ENCODE data around the gene ARHGDIG.
"Not testable (repeated sequence)": the region's sequence is repeated elsewhere in the genome, so short reads cannot be mapped to it uniquely, and the experiment has no call there.

The ARHGDIG gene

DNA sequence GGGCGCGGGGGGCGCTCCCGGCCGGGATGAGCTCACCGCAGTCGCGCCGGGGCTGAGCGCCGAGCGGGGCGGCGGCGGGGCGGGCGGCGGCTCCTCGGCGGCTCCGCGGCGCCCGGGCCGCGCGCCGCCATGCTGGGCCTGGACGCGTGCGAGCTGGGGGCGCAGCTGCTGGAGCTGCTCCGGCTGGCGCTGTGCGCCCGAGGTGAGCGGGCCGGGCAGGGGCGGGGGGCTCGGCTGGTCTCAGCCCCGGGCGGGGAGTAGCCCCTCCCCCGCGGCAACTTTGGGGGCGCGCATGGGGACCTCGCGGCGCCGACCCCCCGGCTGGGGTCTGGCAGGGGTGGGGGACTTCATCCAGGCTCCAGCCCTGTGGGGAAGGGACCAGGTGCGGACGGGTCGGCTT, at the start of gene ARHGDIG:
Gene ARHGDIG, plus strand, starts transcription at position 40 of the 400 bp plus-strand sequence. Its CDS starts 90 bp downstream, at position 130.
- DNase-seq: no peak

DNA sequence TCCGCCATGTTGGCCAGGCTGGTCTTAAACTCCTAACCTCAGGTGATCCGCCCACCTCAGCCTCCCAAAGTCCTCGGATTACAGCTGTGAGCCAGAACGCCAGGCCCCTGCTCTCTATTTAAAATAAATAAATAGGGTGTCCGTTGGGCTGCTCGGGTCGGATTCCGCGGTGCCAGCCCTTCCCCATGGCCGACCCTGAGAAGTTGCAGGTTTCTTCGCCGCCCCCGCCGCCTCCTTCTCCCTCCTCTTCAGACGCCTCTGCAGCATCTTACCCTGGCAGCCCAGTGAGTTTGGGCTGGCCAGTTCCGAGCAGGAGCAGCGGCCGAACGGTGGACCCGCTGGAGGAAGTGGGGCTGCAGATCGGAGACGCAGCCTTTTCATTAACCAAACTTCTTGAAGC, 49.4 kb upstream of the ARHGDIG start:
- DNase-seq: no peak

DNA sequence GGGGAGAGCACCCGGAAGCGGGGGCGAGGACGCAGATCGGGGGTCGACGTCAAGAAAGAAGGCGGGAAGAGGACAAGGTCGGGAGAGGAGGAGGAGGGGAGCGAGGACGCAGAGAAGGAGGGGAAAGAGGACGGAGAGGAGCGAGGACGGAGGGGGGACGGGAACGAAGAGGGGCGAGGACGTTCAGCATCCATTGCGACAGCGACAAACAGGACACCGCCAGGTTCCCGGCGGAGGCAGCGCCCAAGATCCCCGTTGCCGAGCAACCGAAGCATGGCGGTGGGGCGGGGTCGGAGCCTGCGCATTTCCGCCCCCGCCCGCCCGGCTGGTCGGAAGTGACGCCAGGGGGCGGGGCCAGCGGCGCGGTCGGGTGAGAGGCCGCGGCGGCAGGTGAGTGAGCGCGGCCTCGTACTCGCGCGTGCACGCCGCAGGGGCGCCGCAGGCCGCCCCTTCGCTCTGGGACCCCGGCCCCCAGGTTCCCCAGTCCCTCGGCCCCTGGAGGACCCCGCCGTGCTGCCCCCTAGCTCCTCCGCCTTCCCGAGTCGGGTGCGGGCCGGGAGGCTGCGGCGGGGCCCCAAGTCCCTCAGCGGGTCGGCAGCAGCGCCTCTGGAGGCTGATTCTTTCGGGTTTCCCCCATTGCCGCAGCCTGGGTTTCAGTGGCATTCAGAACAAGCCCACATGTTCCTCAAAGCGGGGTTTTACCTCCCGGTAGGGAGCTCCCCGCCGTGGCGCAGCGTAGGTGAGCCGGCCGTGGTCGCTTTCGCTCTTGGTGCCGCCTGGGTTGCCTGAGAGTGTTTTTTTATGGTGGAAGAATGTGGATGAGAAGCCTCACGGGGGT, 45.7 kb upstream of the ARHGDIG start, which contains the start of gene FAM234A:
Gene FAM234A, plus strand, starts transcription at position 354 of the 838 bp plus-strand sequence. CDS start 19,593 bp downstream, outside the sequence.
- peak; percentile 63 for DNase-seq

DNA sequence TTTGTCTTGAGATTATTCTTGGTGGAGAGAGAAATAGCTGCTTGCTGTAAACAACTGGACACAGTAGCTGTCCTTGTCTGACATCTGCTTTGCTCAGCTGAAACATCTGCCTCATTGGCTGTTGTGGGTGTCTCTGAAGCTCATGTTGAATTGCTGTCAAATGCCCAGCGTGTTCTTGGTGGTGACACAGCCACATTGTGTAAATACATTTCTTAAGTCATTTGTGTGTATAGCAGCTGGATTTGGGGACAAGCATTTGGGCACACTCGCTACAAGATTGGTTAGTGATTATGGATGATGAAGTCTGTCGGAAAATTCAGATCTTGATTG, 40.5 kb upstream of the ARHGDIG start:
- no peak for DNase-seq

DNA sequence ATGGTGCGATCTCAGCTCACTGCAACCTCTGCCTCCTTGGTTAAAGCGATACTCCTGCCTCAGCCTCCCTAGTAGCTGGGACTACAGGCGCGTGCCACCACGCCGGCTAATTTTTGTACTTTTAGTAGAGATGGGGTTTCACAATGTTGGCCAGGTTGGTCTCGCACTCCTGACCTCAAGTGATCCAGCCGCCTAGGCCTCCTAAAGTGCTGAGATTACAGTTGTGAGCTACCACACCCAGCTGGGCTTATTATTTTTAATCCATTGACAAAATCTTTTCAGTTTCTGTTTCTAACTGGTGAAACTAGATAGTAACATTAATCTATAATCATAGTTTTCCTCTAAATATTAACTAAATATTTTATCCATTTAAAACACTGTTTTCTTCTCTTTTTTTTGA, 39.8 kb upstream of the ARHGDIG start:
- DNase-seq: no peak

DNA sequence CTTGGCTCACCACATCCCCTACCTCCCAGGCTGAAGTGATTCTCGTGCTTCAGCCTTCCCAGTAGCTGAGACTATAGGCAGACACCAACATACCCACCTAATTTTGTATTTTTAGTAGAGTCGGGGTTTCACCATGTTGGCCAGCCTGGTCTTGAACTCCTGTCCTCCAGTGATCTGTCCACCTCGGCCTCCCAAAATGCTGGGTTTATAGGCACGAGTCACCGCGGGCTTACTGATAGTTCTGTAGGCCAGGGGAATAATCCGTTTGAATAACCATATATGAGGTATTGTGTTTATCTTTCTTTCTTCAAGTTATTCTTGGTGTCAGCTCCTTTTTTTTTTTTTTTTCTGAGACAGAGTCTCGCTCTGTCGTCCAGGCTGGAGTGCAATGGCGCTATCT, 38.1 kb upstream of the ARHGDIG start:
- no peak for DNase-seq

DNA sequence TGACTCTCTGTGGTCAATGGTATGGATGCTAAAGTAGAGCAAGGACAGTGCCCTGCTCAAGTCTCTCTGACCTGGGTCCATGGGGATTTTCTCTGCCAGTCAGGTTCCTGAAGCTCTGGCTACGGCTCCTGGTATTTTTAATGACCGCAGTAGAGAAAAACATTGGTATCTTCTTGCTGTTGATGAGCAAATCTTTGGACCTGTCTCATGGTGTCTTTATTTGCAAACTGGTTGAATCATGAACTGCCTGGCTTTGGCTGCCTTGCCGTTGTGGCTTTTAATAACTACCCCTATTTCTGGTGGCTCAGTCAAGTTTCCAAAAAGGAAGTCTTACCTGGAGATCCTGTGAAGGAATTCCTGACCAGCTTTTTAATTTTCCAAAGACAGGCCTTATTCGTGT, 37.0 kb upstream of the ARHGDIG start:
- DNase-seq: no peak

DNA sequence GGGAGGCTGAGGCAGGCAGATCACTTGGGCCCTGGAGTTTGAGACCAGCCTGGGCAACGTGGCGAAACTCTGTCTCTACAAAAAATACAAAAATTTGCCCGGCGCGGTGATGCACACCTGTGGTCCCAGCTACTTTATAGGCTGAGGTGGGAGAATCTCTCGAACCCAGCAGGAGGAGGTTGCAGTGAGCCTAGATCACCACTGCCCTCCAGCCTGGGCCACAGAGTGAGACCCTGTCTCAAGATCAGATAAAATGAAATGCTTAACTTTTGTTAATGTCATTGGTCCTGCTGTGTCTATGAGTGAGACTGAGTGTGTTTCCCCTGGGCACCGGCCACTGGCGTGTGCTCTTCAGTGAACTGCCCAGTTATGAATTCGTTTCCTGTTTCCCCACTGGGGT, 35.3 kb upstream of the ARHGDIG start:
- no peak for DNase-seq

DNA sequence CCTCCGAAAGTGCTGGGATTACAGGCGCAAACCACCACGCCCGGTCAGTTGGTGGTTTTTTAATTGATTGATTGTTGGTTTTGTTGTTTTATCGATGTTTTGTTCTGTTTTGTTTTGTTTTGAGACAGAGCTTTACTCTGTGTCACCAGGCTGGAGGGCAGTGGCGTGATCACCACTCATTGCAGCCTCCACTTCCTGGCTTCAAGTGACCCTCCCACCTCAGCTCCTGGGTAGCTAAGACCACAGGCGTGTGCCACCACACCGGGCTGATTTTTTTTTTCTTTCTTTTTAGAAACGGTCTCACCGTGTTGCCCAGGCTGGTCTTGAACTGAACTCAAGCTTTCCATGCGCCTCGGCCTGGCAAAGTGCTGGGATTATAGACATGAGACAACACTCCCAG, 33.4 kb upstream of the ARHGDIG start:
- DNase-seq: no peak

DNA sequence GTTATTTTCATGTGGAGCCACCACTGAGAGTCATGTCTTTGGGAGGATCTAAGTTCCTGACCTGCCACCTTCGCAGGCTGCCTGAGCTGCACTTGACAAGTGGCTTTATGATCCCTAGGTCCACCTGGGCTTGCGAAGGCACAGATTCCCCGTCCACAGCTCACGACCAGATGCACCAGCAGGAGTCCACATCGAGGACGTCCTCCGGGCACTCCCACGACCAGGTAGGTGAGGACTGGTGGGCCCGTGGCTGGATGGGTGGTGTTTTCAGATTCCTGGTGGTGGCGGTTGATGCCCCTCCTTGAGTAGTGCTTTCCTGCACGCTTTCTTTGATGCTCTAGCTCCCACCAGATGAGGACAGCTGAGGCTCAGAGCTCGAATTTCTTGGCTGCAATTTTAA, 31.0 kb upstream of the ARHGDIG start:
- DNase-seq: no peak

DNA sequence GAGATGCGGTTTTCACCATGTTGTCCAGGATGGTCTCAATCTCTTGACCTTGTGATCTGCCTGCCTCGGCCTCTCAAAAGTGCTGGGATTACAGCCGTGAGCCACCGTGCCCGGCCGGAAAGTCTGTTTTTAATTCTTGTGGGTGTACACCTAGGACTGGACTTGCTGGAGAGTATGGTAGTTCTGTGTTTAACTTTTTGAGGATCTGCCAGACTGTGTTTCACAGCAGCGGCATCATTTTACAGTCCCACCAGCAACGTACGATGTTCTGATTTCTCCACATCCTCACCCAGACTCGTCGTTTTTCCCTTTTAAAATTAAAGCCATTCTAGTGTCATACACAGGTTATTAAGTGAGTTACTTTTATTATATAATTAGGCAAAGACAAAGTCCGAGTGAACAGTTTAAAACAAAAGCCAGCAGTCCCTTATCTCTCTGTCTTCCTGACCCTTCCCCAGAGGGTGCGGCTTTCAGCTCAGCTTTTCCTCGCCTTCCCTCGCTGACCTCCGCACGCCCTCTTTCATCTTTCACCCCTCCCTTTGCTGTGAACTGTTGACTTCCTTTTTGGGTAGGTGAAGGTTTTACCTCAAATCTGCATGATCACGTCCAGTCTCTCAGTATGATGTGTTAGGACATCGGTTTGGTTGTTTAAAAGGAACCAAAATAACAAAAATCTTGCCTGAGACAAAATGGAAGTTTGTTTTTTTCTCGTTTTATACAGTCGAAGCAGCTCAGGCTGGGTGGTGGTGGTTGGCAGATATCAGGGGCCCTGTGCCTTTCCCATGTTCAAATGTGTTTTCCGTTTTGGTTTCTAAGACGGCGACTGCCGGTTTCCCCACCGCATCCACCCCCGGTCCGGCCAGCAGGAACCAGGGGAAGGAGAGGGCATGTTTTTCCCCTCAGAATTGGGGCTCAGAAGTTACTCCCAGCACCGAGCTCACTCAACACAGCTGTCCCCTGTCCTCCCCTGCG, 27.7 kb upstream of the ARHGDIG start:
- no peak for DNase-seq

DNA sequence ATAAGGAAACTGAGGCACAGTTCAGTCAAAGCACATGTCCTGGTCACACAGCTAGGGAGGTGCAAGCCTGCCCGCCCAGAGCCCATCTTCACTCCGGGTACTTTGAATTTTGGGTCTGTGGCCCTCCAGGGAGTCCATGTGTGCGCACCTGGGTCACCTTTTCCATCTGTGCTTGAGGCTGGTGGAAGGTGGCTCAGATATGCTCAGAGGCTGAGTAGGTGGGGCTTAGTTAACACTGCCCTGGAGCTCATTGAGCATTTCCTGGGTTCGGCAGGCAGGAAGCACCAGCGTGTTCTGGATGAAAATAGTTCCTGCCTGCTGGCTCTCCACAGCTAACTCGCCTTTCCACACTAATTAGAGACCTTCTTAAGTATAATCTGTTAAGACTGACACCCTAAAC, 26.6 kb upstream of the ARHGDIG start:
- no peak for DNase-seq

DNA sequence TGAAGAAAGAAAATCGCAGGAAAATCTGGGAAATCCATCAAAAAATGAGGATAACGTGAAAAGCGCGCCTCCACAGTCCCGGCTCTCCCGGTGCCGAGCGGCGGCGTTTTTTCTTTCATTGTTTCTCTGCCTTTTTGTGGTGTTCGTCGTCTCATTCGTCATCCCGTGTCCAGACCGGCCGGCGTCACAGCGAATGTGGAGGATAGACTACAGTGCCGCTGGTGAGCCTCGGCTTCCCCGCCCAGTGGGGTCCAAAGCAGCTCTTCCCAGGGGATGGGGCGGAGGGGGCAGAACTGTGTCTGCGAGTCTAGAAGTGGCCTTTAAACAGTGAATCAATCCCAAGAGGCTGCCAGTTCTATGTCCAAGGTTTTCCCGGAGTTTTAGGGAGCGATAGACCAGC, 25.9 kb upstream of the ARHGDIG start:
- no peak for DNase-seq

DNA sequence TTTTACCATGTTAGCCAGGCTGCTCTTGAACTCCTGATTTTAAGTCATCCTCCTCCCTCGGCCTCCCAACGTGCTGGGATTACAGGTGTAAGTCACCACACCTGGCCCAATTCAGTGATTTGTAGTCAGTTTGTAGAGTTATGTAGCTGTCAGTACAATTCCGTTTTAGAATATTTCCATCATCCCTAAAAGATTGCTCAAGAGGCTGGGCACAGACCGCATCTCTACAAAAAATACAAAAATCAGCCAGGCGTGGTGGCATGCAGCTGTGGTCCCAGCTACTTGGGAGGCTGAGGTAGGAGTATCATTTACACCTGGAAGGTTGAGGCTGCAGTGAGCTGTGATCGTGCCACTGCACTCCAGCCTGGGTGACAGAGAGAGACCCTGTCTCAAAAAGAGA, 25.2 kb upstream of the ARHGDIG start:
- DNase-seq: no peak

DNA sequence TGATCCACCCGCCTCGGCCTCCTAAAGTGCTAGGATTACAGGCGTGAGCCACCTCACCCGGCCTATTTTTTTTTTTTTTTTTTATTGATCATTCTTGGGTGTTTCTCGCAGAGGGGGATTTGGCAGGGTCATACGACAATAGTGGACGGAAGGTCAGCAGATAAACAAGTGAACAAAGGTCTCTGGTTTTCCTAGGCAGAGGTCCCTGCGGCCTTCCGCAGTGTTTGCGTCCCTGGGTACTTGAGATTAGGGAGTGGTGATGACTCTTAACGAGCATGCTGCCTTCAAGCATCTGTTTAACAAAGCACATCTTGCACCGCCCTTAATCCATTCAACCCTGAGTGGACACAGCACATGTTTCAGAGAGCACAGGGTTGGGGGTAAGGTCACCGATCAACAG, 22.3 kb upstream of the ARHGDIG start:
- DNase-seq: not testable (repeated sequence)

DNA sequence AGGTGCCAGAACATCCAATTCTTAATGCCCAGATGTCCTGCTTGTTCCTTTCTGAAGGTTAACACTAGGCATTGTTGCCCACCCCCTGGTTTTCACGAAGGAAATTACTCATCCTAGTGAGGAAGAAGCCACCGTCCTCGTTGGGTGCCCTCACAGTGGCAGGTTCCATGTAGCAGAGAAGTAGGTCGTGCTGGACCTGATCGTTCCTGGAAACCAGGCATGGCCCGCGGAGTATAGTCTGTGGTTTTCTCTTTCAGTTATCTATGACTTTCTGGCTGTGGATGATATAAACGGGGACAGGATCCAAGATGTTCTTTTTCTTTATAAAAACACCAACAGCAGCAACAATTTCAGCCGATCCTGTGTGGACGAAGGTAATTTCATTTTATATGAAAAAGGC, 21.2 kb upstream of the ARHGDIG start:
- no peak for DNase-seq

DNA sequence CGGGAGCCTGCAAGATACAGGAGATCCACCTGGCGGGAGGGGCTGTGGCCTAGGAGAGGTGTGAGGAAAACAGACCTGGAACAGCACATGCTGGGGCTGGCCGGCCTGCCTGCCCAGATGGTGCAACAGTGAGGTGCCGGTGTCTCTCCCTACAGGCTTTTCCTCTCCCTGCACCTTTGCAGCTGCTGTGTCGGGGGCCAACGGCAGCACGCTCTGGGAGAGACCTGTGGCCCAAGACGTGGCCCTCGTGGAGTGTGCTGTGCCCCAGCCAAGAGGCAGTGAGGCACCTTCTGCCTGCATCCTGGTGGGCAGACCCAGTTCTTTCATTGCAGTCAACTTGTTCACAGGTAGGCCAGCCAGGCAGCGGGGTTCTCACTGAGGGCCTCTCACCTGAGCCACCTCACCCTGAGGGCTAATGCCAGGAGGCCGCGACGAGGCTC, 20.6 kb upstream of the ARHGDIG start:
- no peak for DNase-seq

DNA sequence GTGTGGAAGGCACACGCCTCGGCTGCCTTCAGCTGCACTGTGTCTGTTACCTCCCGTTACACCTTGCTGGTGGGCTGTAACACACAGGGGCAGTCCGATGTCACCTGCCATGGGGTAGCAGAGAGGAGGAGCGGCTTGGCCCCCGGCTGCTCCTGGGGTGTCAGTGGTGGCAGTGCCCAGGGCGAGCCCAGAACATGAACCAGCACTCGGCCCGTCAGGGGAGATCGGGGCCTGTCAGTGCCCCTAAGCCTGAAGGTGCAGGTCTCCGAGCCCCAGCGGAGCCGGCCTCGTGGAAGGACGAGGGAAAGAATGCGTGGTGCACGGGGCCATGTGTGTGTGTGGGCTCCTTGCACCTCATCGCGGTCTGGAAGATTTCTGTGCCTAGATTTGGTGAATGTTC, 20.1 kb upstream of the ARHGDIG start:
- DNase-seq: no peak

DNA sequence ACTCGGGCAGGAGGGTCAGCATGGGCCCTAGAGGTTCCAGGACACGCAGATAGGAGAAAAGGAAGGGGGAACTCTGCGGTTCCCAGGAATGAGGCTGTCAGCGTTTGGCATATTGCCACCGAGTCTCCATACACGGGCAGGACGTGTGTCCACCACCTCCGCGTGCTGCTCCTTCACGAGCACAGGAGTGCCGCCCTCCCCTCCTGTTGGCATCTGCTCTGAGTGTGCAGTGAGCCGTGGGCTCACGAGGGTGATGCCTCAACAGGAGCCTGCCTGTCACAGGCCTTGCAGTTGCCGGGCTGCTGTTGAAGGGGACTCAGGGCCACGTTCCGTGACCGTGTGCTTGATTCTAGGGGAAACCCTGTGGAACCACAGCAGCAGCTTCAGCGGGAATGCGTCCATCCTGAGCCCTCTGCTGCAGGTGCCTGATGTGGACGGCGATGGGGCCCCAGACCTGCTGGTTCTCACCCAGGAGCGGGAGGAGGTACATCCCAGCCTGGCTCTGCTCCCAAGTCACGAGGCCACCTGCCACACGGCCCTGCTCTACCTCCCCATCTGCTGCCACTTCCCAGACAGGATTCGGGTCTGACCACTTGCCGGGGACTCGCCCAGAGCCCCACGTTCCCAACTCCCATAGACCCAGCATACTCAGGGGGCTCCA, 19.2 kb upstream of the ARHGDIG start:
- no peak for DNase-seq

DNA sequence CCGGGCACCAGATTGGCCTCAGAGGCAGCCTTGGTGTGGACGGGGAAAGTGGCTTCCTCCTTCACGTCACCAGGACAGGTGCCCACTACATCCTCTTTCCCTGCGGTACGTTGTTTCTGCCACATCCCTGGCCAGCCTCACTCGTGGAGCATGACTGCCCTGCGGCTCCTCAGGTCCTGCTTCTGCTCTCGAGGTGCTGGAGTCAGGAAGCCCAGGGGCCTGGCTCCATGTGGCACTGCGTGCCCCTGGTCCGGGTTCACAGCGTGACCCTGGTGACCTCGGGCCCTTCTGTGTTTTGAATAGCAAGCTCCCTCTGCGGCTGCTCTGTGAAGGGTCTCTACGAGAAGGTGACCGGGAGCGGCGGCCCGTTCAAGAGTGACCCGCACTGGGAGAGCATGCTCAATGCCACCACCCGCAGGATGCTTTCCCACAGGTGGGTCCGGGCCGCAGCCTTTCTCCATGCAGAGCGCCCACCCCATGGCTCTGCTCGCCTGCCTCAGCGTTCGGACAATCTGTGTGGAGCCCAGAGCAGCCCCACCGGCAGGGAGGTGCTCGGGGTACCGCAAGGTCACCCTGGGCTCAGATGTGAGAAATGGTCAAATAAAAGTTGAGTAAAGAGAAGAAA, 18.2 kb upstream of the ARHGDIG start:
- no peak for DNase-seq

DNA sequence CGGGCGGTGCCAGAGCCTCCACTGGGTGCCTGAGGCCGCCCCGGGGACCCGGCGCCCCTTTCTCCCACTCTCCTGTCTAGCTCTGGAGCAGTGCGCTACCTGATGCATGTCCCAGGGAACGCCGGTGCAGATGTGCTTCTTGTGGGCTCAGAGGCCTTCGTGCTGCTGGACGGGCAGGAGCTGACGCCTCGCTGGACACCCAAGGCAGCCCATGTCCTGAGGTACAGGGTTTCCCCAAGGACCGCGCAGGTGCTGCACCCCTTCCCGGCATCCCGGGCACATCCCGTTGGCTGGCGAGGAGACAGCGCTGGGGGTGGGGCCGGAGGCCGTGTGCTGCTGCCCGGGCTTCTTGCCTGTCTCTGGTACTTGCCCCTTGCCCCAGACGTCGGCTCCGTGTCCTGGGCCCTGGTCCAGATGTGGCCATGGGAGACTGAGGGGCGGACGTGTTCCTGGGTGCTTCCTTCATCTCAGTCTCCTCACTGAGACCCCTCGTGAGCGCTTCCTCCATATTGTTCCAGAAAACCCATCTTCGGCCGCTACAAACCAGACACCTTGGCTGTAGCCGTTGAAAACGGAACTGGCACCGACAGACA, 17.1 kb upstream of the ARHGDIG start:
- no peak for DNase-seq

DNA sequence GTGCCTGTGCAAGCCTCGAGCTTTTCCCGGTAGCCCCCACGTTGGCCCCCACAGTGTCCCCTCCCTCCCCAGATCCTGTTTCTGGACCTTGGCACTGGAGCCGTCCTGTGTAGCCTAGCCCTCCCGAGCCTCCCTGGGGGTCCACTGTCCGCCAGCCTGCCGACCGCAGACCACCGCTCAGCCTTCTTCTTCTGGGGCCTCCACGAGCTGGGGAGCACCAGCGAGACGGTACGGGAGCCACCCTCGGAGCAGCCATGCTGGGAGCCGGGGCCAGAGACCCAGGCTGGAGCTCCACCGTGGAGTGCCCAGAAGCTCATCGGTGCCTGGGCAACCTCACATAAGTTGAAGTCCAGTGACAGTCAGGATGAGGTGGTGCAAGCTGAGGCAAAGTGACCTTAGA, 16.4 kb upstream of the ARHGDIG start:
- no peak for DNase-seq
